MM.1S (cell line): Measurements from ENCODE around the gene CIB4.
"Not testable (repeated sequence)": the region's sequence is repeated elsewhere in the genome, so short reads cannot be mapped to it uniquely, and the experiment has no call there.

ENCODE experiments used
- CTCF ChIP-seq: fragments of 300-600 bp; sonication (generic); IDR thresholded peaks from 2 replicates; pipeline ENCODE4 v1.5.1; 2016; ENCODE audit warnings: antibody characterized with exemption, low read length, mixed read lengths
- EZH2 ChIP-seq: fragments of 300-600 bp; sonication (generic); optimal IDR thresholded peaks from 2 replicates; pipeline ENCODE3; 2017; ENCODE audit warnings: low read depth, mild to moderate bottlenecking, antibody characterized with exemption, low read length, mixed read lengths

- not testable (repeated sequence) for TF ChIP-seq CTCF, EZH2
Measured at GRCh38 chr2:26566731-26567130, 74.4 kb downstream of the CIB4 start.
